GM23338 (cell line): Measurements from ENCODE around the gene KIAA1217.

Experiments used
- CREB1 ChIP-seq: fragments of 250-450 bp; sonication (Bioruptor Pico); IDR thresholded peaks from 2 replicates; pipeline ENCODE4 v1.5.0; 2020; ENCODE audit warnings: low read depth, mild to moderate bottlenecking, moderate library complexity
- EZH2 ChIP-seq: fragments of 200-600 bp; sonication (generic); IDR thresholded peaks from one replicate; pipeline ENCODE4 v1.8.0; 2017; ENCODE audit warnings: antibody characterized with exemption, mild to moderate bottlenecking, low read depth; ENCODE audit not compliant: unreplicated experiment
- EZH2phosphoT487 ChIP-seq: fragments of 200-600 bp; sonication (generic); IDR thresholded peaks from one replicate; pipeline ENCODE4 v1.8.1; 2018; ENCODE audit warnings: antibody characterized with exemption; ENCODE audit not compliant: unreplicated experiment
- JUNB ChIP-seq: IDR thresholded peaks from one replicate; pipeline ENCODE4 v1.6.1; 2016; ENCODE audit warnings: antibody characterized with exemption; ENCODE audit not compliant: unreplicated experiment
- NANOG ChIP-seq: IDR thresholded peaks from 2 replicates; pipeline ENCODE4 v1.6.1; 2016; ENCODE audit warnings: antibody characterized with exemption, borderline replicate concordance
- POLR2AphosphoS5 ChIP-seq: IDR thresholded peaks from 2 replicates; pipeline ENCODE4 v1.6.1; 2016; ENCODE audit warnings: antibody characterized with exemption, low read depth
- STAT1 ChIP-seq: IDR thresholded peaks from one replicate; pipeline ENCODE4 v1.6.1; 2016; ENCODE audit warnings: antibody characterized with exemption; ENCODE audit not compliant: unreplicated experiment
- TF ChIP-seq, protein P1 (sequence below), 2 experiments: fragments of 200-600 bp in 1 of 2; sonication (generic) in 1 of 2; conservative IDR thresholded peaks; 2 replicates each; pipeline versions ENCODE4 v1.5.1 to v1.6.1; 2016 to 2017; ENCODE audit warnings: antibody characterized with exemption in 2 of 2, low read depth in 2 of 2, mild to moderate bottlenecking in 2 of 2, moderate library complexity in 1 of 2
- TF ChIP-seq, protein P2 (sequence below): IDR thresholded peaks from one replicate; pipeline ENCODE4 v1.6.1; 2018; ENCODE audit warnings: antibody characterized with exemption; ENCODE audit not compliant: unreplicated experiment
- TF ChIP-seq, protein P3 (sequence below): IDR thresholded peaks from 2 replicates; pipeline ENCODE4 v1.6.1; 2016; ENCODE audit warnings: antibody characterized with exemption

- TF ChIP-seq, protein P1, sequence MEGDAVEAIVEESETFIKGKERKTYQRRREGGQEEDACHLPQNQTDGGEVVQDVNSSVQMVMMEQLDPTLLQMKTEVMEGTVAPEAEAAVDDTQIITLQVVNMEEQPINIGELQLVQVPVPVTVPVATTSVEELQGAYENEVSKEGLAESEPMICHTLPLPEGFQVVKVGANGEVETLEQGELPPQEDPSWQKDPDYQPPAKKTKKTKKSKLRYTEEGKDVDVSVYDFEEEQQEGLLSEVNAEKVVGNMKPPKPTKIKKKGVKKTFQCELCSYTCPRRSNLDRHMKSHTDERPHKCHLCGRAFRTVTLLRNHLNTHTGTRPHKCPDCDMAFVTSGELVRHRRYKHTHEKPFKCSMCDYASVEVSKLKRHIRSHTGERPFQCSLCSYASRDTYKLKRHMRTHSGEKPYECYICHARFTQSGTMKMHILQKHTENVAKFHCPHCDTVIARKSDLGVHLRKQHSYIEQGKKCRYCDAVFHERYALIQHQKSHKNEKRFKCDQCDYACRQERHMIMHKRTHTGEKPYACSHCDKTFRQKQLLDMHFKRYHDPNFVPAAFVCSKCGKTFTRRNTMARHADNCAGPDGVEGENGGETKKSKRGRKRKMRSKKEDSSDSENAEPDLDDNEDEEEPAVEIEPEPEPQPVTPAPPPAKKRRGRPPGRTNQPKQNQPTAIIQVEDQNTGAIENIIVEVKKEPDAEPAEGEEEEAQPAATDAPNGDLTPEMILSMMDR (conservative IDR thresholded peaks at IDR 0.05; ENCODE audit: low read depth in 2 of 2): no peak
- no peak for TF ChIP-seq EZH2phosphoT487
- TF ChIP-seq, protein P2, sequence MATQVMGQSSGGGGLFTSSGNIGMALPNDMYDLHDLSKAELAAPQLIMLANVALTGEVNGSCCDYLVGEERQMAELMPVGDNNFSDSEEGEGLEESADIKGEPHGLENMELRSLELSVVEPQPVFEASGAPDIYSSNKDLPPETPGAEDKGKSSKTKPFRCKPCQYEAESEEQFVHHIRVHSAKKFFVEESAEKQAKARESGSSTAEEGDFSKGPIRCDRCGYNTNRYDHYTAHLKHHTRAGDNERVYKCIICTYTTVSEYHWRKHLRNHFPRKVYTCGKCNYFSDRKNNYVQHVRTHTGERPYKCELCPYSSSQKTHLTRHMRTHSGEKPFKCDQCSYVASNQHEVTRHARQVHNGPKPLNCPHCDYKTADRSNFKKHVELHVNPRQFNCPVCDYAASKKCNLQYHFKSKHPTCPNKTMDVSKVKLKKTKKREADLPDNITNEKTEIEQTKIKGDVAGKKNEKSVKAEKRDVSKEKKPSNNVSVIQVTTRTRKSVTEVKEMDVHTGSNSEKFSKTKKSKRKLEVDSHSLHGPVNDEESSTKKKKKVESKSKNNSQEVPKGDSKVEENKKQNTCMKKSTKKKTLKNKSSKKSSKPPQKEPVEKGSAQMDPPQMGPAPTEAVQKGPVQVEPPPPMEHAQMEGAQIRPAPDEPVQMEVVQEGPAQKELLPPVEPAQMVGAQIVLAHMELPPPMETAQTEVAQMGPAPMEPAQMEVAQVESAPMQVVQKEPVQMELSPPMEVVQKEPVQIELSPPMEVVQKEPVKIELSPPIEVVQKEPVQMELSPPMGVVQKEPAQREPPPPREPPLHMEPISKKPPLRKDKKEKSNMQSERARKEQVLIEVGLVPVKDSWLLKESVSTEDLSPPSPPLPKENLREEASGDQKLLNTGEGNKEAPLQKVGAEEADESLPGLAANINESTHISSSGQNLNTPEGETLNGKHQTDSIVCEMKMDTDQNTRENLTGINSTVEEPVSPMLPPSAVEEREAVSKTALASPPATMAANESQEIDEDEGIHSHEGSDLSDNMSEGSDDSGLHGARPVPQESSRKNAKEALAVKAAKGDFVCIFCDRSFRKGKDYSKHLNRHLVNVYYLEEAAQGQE: no peak
- TF ChIP-seq, protein P3, sequence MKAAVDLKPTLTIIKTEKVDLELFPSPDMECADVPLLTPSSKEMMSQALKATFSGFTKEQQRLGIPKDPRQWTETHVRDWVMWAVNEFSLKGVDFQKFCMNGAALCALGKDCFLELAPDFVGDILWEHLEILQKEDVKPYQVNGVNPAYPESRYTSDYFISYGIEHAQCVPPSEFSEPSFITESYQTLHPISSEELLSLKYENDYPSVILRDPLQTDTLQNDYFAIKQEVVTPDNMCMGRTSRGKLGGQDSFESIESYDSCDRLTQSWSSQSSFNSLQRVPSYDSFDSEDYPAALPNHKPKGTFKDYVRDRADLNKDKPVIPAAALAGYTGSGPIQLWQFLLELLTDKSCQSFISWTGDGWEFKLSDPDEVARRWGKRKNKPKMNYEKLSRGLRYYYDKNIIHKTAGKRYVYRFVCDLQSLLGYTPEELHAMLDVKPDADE: no peak
- no peak for TF ChIP-seq POLR2AphosphoS5
- TF ChIP-seq EZH2: no peak
- no peak for TF ChIP-seq STAT1
- no peak for TF ChIP-seq JUNB
- no peak for TF ChIP-seq CREB1
- no peak for TF ChIP-seq NANOG
Observed at GRCh38 chr10:24569828-24570657, 361.1 kb downstream of the KIAA1217 start.
